ENCODE data around the gene TMEFF1.

The TMEFF1 gene

GRCh38 chr9:100590481-100590880 is 117.5 kb downstream of the TMEFF1 start:
- no peak overlapping the region for H3K4me3 ChIP-seq (ENCODE audit: low read length)
- no peak for TF ChIP-seq CTCF (IDR thresholded peaks at IDR 0.05; ENCODE audit: insufficient read depth, low read depth, low read length, missing control alignments)
- no peak for DNase-seq (ENCODE audit: low read depth)

GRCh38 chr9:100591139-100591538 is 118.2 kb downstream of the TMEFF1 start:
- no peak for TF ChIP-seq CTCF (IDR thresholded peaks at IDR 0.05; ENCODE audit: insufficient read depth, low read depth, low read length, missing control alignments)
- DNase-seq (ENCODE audit: low read depth), result no peak
- H3K4me3 ChIP-seq (ENCODE audit: low read length), result no peak overlapping the region

- H3K4me3 ChIP-seq (ENCODE audit: low read length), result no peak overlapping the region
- DNase-seq (ENCODE audit: low read depth), result no peak
- TF ChIP-seq CTCF (IDR thresholded peaks at IDR 0.05; ENCODE audit: insufficient read depth, low read depth, low read length, missing control alignments), result no peak
Measured at GRCh38 chr9:100591639-100592412, 118.9 kb downstream of the TMEFF1 start.

GRCh38 chr9:100595391-100596199 is 122.6 kb downstream of the TMEFF1 start:
- DNase-seq (ENCODE audit: low read depth), result peak; percentile 65
- H3K4me3 ChIP-seq (ENCODE audit: low read length), result no peak overlapping the region
- peak; percentile 89 for TF ChIP-seq CTCF (IDR thresholded peaks at IDR 0.05; ENCODE audit: insufficient read depth, low read depth, low read length, missing control alignments)

- H3K4me3 ChIP-seq (ENCODE audit: low read length), result no peak overlapping the region
- DNase-seq (ENCODE audit: low read depth), result no peak
- TF ChIP-seq CTCF (IDR thresholded peaks at IDR 0.05; ENCODE audit: insufficient read depth, low read depth, low read length, missing control alignments), result no peak
Measured at GRCh38 chr9:100597236-100597635, 124.3 kb downstream of the TMEFF1 start.

- peak; percentile 86 for DNase-seq (ENCODE audit: low read depth)
- H3K4me3 ChIP-seq (ENCODE audit: low read length), result peak overlapping the region; percentile 62
Measured at GRCh38 chr9:100598641-100599145, 125.7 kb downstream of the TMEFF1 start.

More at GRCh38 chr9:100598641-100599145, 125.7 kb downstream of the TMEFF1 start:
- TF ChIP-seq CTCF (IDR thresholded peaks at IDR 0.05; ENCODE audit: insufficient read depth, low read depth, low read length, missing control alignments), result no peak

Measured in epithelial cell of esophagus (primary cell).